Neutrophil (primary cell): ENCODE results near the gene TCEAL5.
"Not testable (repeated sequence)": the region's sequence is repeated elsewhere in the genome, so short reads cannot be mapped to it uniquely, and the experiment has no call there.

Experiments
- H3K27ac ChIP-seq: fragments of 200-600 bp; sonication (generic); 2 replicates; pipeline ENCODE4 v1.5.1; 2016; ENCODE audit warnings: mild to moderate bottlenecking, moderate library complexity
- H3K27me3 ChIP-seq: fragments of 200-600 bp; sonication (generic); 2 replicates; pipeline ENCODE4 v1.6.0; 2016; ENCODE audit warnings: mild to moderate bottlenecking
- H3K36me3 ChIP-seq: fragments of 200-600 bp; sonication (generic); 2 replicates; pipeline ENCODE4 v1.5.1; 2017
- H3K4me1 ChIP-seq, 2 experiments: fragments of 200-600 bp in 1 of 2; sonication (generic) in 1 of 2; 1 replicate in 1 of 2; 2 replicates in 1 of 2; pipeline versions ENCODE4 v1.5.1 to v1.6.1; 2013 to 2016; ENCODE audit warnings: low read depth in 1 of 2, low read length in 1 of 2, mild to moderate bottlenecking in 1 of 2, moderate library complexity in 1 of 2; ENCODE audit not compliant: control insufficient read depth in 1 of 2, insufficient read depth in 1 of 2
- H3K4me3 ChIP-seq, 2 experiments: fragments of 200-600 bp in 1 of 2; sonication (generic) in 1 of 2; 1 replicate in 1 of 2; 2 replicates in 1 of 2; pipeline ENCODE4 v1.5.1; 2013 to 2016; ENCODE audit warnings: low read depth in 1 of 2, low read length in 1 of 2, mild to moderate bottlenecking in 1 of 2, moderate library complexity in 1 of 2
- H3K9me3 ChIP-seq: fragments of 200-600 bp; sonication (generic); 2 replicates; pipeline ENCODE4 v1.5.1; 2016
- CTCF ChIP-seq: fragments of 200-600 bp; sonication (generic); IDR thresholded peaks from 2 replicates; pipeline ENCODE4 v1.5.1; 2016; ENCODE audit warnings: antibody characterized with exemption

Gene TCEAL5

DNA sequence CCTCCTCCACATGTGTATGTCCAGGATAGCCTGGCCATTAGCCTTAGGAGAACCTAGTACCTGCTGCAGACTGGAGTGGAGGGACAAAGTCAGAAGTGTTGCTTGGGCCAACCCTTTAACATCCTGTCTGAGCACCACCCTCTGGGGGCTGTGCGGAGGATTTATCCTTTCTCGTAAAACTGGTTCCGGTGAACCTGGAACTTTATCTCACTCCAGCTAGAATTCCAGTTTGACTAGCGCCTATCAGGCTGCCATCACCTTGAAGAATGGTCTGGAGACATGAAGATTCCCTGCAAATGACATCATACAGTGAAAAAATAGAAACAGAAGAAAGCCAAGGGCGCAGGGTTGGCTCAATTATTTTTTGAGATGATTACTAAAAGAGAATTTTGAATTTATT is 25.6 kb downstream of the TCEAL5 start:
- Histone ChIP-seq H3K4me1 (peaks cover 0 to 15% of the 10 kb centered on the region in 2 experiments), H3K4me3 (no peak overlapping the region), H3K36me3 (no peaks in the 10 kb centered on the region), H3K27ac (no peak overlapping the region), H3K9me3 (no peaks in the 10 kb centered on the region), H3K27me3 (no peaks in the 10 kb centered on the region)
- no peak for TF ChIP-seq CTCF

DNA sequence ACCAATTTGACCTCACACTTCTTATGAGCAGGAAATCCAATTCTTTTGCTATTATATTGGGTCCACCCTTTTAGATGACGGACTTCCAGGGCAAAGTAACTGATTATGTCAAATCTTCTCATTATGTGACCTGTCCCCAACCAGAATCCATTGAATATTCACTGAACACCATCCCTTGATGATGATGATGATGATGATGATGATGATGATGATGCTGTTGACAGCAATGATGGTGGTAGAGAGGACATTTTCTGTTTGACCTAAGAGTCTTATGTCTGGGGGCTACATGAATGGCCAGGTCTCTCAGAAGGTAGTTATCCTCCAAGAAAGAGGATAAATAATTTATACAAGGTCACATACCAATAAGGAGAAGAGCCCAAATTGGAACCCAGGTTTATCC is 26.7 kb downstream of the TCEAL5 start:
- Histone ChIP-seq H3K4me3 (no peak overlapping the region), H3K9me3 (no peaks in the 10 kb centered on the region), H3K4me1 (peaks cover 0 to 10% of the 10 kb centered on the region in 2 experiments), H3K27me3 (no peaks in the 10 kb centered on the region), H3K27ac (no peak overlapping the region), H3K36me3 (no peaks in the 10 kb centered on the region)
- no peak for TF ChIP-seq CTCF

- no peak overlapping the region for H3K27ac ChIP-seq
- no peak for TF ChIP-seq CTCF
- no peaks in the 10 kb centered on the region for H3K36me3 ChIP-seq
- H3K27me3 ChIP-seq = no peaks in the 10 kb centered on the region
- H3K4me1 ChIP-seq = no peaks in the 10 kb centered on the region
- H3K9me3 ChIP-seq = no peaks in the 10 kb centered on the region
- no peak overlapping the region for H3K4me3 ChIP-seq
Observed at GRCh38 chrX:103248553-103248952, 28.0 kb downstream of the TCEAL5 start.

- Histone ChIP-seq H3K36me3 (no peaks in the 10 kb centered on the region), H3K27me3 (no peaks in the 10 kb centered on the region), H3K4me1 (no peaks in the 10 kb centered on the region), H3K27ac (no peak overlapping the region), H3K4me3 (no peak overlapping the region), H3K9me3 (no peaks in the 10 kb centered on the region)
- TF ChIP-seq CTCF = no peak
Observed at GRCh38 chrX:103240155-103240554, 36.4 kb downstream of the TCEAL5 start.

DNA sequence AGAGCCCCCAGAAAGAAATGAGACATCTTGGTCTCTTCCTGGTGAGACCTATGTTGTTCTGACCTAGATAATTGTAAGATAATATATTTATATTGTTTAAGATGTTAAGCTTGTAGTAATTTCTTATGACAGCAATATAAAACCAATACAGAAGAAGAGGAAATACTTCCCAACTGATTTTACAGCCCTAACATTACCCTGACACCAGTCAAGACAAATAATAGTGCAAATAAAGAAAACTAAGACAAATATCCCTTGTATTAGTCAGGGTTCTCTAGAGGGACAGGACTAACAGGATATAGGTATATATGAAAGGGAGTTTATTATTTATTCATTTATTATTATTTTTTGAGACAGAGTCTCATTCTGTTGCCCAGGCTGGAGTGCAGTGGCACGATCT is 40.3 kb downstream of the TCEAL5 start:
- no peaks in the 10 kb centered on the region for H3K4me1 ChIP-seq
- H3K9me3 ChIP-seq = no peaks in the 10 kb centered on the region
- H3K27ac ChIP-seq = no peak overlapping the region
- H3K4me3 ChIP-seq = no peak overlapping the region
- H3K36me3 ChIP-seq = no peaks in the 10 kb centered on the region
- no peaks in the 10 kb centered on the region for H3K27me3 ChIP-seq
- TF ChIP-seq CTCF = no peak

- not testable (repeated sequence) for H3K9me3 ChIP-seq, H3K4me1 ChIP-seq, H3K36me3 ChIP-seq, H3K27ac ChIP-seq, H3K27me3 ChIP-seq, H3K4me3 ChIP-seq
Observed at GRCh38 chrX:103235608-103236007, 40.9 kb downstream of the TCEAL5 start.
